HepG2 (cell line): ENCODE data around the gene DLL3. TPM values are rescaled to one million over a fixed set of nuclear protein-coding genes. Genes with fewer than 3 reads are reported as not detected.
"Not testable (repeated sequence)": the region's sequence is repeated elsewhere in the genome, so short reads cannot be mapped to it uniquely, and the experiment has no call there.

ENCODE experiments used
- ATAC-seq: fragments of 200-7000 bp; cut with Tn5 transposase; 3 replicates; pipeline ENCODE4 v1.9.1; 2020; ENCODE audit warnings: mild to moderate bottlenecking, moderate library complexity
- BruUV-seq: library from RNA; stranded (reverse); fragments of 400-500 nt; replicated peaks from 2 replicates; lab custom pipeline; 2021; lab: Mats Ljungman, UMichigan
- CTCF ChIA-PET: fragments of 300-600 bp; formaldehyde crosslinking; extraction: SDS; loops from one replicate; lab custom pipeline; 2021; ENCODE audit warnings: low total read pairs, inconsistent platforms, low intra/inter-chr PET ratio; lab: Yijun Ruan, JAX
- POLR2A ChIA-PET: fragments of 350-600 bp; sonication (Branson Sonifier 250); formaldehyde crosslinking; loops from one replicate; lab custom pipeline; 2020; ENCODE audit warnings: antibody characterized with exemption, inconsistent platforms; lab: Yijun Ruan, JAX
- DNase-seq: peaks from one replicate; pipeline ENCODE4 v3.0.0-alpha.2; 2015; ENCODE audit warnings: low spot score
- FAIRE-seq: peaks from 3 replicates; lab custom pipeline; 2011; peaks lifted over from hg19 to GRCh38; lab: Jason Lieb, UNC
- H2AFZ ChIP-seq: one replicate; pipeline ENCODE4 v1.6.1; 2011; ENCODE audit warnings: low read length, inconsistent platforms
- H3K27ac ChIP-seq: fragments of 300-600 bp; 3 replicates; pipeline ENCODE4 v1.8.0; 2011; ENCODE audit warnings: mixed run types, mild to moderate bottlenecking, mixed read lengths, low read length, inconsistent platforms; ENCODE audit not compliant: insufficient read depth; ENCODE audit errors: extremely low read length
- H3K27me3 ChIP-seq, 2 experiments: fragments of 200-600 bp in 1 of 2; 2 replicates in 1 of 2; 3 replicates in 1 of 2; pipeline versions ENCODE4 v1.6.0 to v1.8.0; 2011; ENCODE audit warnings: low read length in 2 of 2, mild to moderate bottlenecking in 2 of 2, moderate library complexity in 2 of 2, inconsistent platforms in 1 of 2; ENCODE audit not compliant: insufficient read depth in 2 of 2, control insufficient read depth in 1 of 2
- H3K36me3 ChIP-seq, 2 experiments: fragments of 200-600 bp in 1 of 2; replicated peaks in 1 of 2; 2 replicates in 1 of 2; 3 replicates in 1 of 2; pipeline versions ENCODE4 v1.5.1 to v1.8.0; 2011; ENCODE audit warnings: low read length in 2 of 2, inconsistent platforms in 1 of 2; ENCODE audit not compliant: insufficient read depth in 2 of 2, control insufficient read depth in 1 of 2
- H3K4me1 ChIP-seq: 2 replicates; pipeline ENCODE4 v1.5.1; 2012; ENCODE audit warnings: low read length, inconsistent platforms; ENCODE audit not compliant: insufficient read depth
- H3K4me2 ChIP-seq: 2 replicates; pipeline ENCODE4 v1.6.0; 2011; ENCODE audit warnings: low read depth, low read length, inconsistent platforms
- H3K4me3 ChIP-seq, 3 experiments: fragments of 200-600 bp in 1 of 3; sonication (generic), shearing (Covaris generic) in 1 of 3; replicated peaks in 1 of 3; 2 replicates each; pipeline ENCODE4 v1.5.1; 2011 to 2016; ENCODE audit warnings: low read length in 3 of 3, inconsistent platforms in 2 of 3, low read depth in 2 of 3, mild to moderate bottlenecking in 2 of 3, control low read depth in 1 of 3, mixed read lengths in 1 of 3; ENCODE audit not compliant: insufficient read depth in 1 of 3
- H3K79me2 ChIP-seq: one replicate; pipeline ENCODE4 v1.6.1; 2011; ENCODE audit warnings: low read length, inconsistent platforms; ENCODE audit not compliant: insufficient read depth
- H3K9ac ChIP-seq: 2 replicates; pipeline ENCODE4 v1.6.0; 2011; ENCODE audit warnings: mild to moderate bottlenecking, low read depth, low read length, inconsistent platforms; ENCODE audit not compliant: insufficient read depth
- H3K9me3 ChIP-seq: 2 replicates; pipeline ENCODE4 v1.5.1; 2012; ENCODE audit warnings: mild to moderate bottlenecking, low read length
- H4K20me1 ChIP-seq: 2 replicates; pipeline ENCODE4 v1.6.0; 2011; ENCODE audit warnings: inconsistent platforms, mild to moderate bottlenecking, low read length, moderate library complexity; ENCODE audit not compliant: insufficient read depth
- BCL3 ChIP-seq: sonication (generic); formaldehyde crosslinking; IDR thresholded peaks from 2 replicates; pipeline ENCODE4 v1.5.1; 2020; ENCODE audit warnings: mild to moderate bottlenecking, missing genetic modification reagents, moderate library complexity
- HNF4A ChIP-seq: sonication (generic); formaldehyde crosslinking; IDR thresholded peaks from 2 replicates; pipeline ENCODE4 v1.4.0; 2020; ENCODE audit warnings: missing genetic modification reagents
- RARA ChIP-seq: IDR thresholded peaks from 2 replicates; pipeline ENCODE4 v1.6.1; 2016; ENCODE audit warnings: missing genetic modification reagents, missing compliant biosample characterization
- RXRA ChIP-seq: sonication (generic); formaldehyde crosslinking; IDR thresholded peaks from 2 replicates; pipeline ENCODE4 v1.5.1; 2020; ENCODE audit warnings: missing genetic modification reagents
- SMYD3 ChIP-seq: sonication (generic); formaldehyde crosslinking; IDR thresholded peaks from 2 replicates; pipeline ENCODE4 v1.8.1; 2023; ENCODE audit warnings: mild to moderate bottlenecking, missing genetic modification reagents
- ZBTB33 ChIP-seq: sonication (generic); formaldehyde crosslinking; IDR thresholded peaks from 2 replicates; pipeline ENCODE4 v1.4.0; 2020; ENCODE audit warnings: missing genetic modification reagents
- ZNF121 ChIP-seq: sonication (generic); formaldehyde crosslinking; IDR thresholded peaks from 2 replicates; pipeline ENCODE4 v1.5.0; 2020; ENCODE audit warnings: mild to moderate bottlenecking, missing genetic modification reagents
- ZNF800 ChIP-seq: sonication (generic); formaldehyde crosslinking; IDR thresholded peaks from 2 replicates; pipeline ENCODE4 v1.4.0; 2020; ENCODE audit warnings: missing genetic modification reagents
- ZXDC ChIP-seq: sonication (generic); formaldehyde crosslinking; IDR thresholded peaks from 2 replicates; pipeline ENCODE4 v1.5.0; 2020; ENCODE audit warnings: mild to moderate bottlenecking, missing genetic modification reagents
- WGBS: methylation state at CpG from one replicate; pipeline ENCODE4 v1.1.6; 2017; ENCODE audit warnings: low lambda C conversion rate; 5-methylcytosine and 5-hydroxymethylcytosine counted together
- in situ Hi-C: cut with HindIII; loops from 2 replicates; pipeline ENCODE4 v1.10.0; 2017; ENCODE audit warnings: low pct_unique_long_range_greater_than_20kb; ENCODE audit not compliant: extremely low pct_ligation_motif_present
- intact Hi-C: fragments of 100-400 bp; cut with micrococcal nuclease; formaldehyde crosslinking; loops from one replicate; pipeline ENCODE4 v1.10.0; 2022; ENCODE audit not compliant: unreplicated experiment
- polyA plus RNA-seq, 8 experiments: library from polyadenylated mRNA; depleted of rRNA in 3 of 8; stranded (reverse) in 7 of 8; unstranded in 1 of 8; fragments of >200 nt; fragmentation: Illumina TruSeq in 4 of 8; extraction: Trizol in 4 of 8; gene quantifications; 2 replicates each; pipeline versions ENCODE4 v1.2.1 to v1.2.3, GENCODE V29; 2011 to 2016; ENCODE audit warnings: low read depth in 4 of 8, missing spikeins in 1 of 8, mixed read lengths in 1 of 8; ENCODE audit not compliant: insufficient read depth in 1 of 8
- total RNA-seq, 5 experiments: library from RNA; depleted of rRNA; stranded (reverse); fragments of >200 nt; fragmentation: Illumina TruSeq; extraction: Trizol; gene quantifications; 2 replicates each; pipeline ENCODE4 v1.2.3, GENCODE V29; 2016; ENCODE audit warnings: low read depth in 1 of 5

Gene DLL3
- total and polyA plus RNA-seq, 2 of the 13 experiments (the other 11 are each of a cell fraction or from before 2014, with no cell fraction given) = 0.35 to 0.55 TPM

- TF ChIP-seq ZXDC (CRISPR knock-in tag) = no peak
- no peak for TF ChIP-seq SMYD3 (CRISPR knock-in tag)
- TF ChIP-seq ZNF800 = no peak
- TF ChIP-seq BCL3 (CRISPR knock-in tag) = no peak
- TF ChIP-seq, all 625 proteins: peak for 0
Observed at GRCh38 chr19:39449116-39449797, 49.5 kb upstream of the DLL3 start (continued).

- H2AFZ ChIP-seq, H3K4me2 ChIP-seq, BruUV-seq, CTCF ChIA-PET, DNase-seq, ATAC-seq, H3K9ac ChIP-seq, H4K20me1 ChIP-seq, in situ Hi-C loops, H3K4me3 ChIP-seq, FAIRE-seq, intact Hi-C loops, H3K27me3 ChIP-seq, POLR2A ChIA-PET, H3K9me3 ChIP-seq, H3K27ac ChIP-seq: not testable (repeated sequence)
- 95% methylated on average over 8 of the region's 8 CpGs for WGBS
- Histone ChIP-seq H3K4me1 (peaks cover 52% of the 10 kb centered on the region), H3K36me3 (peaks cover 16 to 40% of the 10 kb centered on the region in 2 experiments; a peak in 4 of 5 replicates), H3K79me2 (peaks cover 64% of the 10 kb centered on the region)
- TF ChIP-seq RARA (peak; percentile 49), HNF4A (CRISPR knock-in tag) (peak; percentile 22; the same call in 1 of the 2 replicates), ZBTB33 (peak; percentile 93), RXRA (peak; percentile 18; the same call in 1 of the 2 replicates), ZNF121 (peak; percentile 41; the same call in 1 of the 2 replicates)
Observed at GRCh38 chr19:39451257-39451656, 47.5 kb upstream of the DLL3 start.
